ENCODE measurements around the gene CCR1.

Gene CCR1

DNA sequence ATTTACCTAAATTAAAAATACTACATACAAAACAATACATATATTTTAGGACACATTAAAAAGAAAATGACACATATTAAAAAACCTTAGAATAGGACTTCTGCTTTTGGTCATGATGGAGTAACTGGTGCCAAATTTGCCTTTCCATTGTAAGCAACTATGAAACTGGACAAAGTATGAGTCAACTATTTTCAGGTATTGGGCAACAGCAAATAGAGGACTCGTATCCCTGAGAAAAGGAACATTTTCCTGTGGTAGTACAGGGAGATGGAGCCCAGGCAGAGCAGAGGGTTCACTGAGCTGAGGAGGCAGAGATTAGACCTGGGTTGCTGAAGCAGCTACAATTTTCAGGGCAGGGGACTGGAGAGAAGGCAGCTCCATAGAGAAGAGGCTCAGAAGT, 14.7 kb downstream of the CCR1 start:
- no peaks in the 10 kb centered on the region for H4K20me1 ChIP-seq (ENCODE audit: control insufficient read depth, insufficient read depth, low read depth, low read length)
- TF ChIP-seq CTCF (IDR thresholded peaks at IDR 0.05; ENCODE audit: low read depth, low read length, poor library complexity, severe bottlenecking) (no peak), EZH2phosphoT487 (IDR thresholded peaks at IDR 0.05; ENCODE audit: borderline replicate concordance, low read length) (no peak)
- no peaks in the 10 kb centered on the region for H3K36me3 ChIP-seq (ENCODE audit: control insufficient read depth, low read length)
- H3K79me2 ChIP-seq (ENCODE audit: control insufficient read depth, low read length): no peaks in the 10 kb centered on the region
- H3K4me1 ChIP-seq (ENCODE audit: control insufficient read depth, low read length): no peaks in the 10 kb centered on the region
- H3K4me3 ChIP-seq (ENCODE audit: low read length): no peak overlapping the region
- H3K27me3 ChIP-seq (ENCODE audit: control insufficient read depth, low read length): peaks cover 50% of the 10 kb centered on the region
- no peaks in the 10 kb centered on the region for H3F3A ChIP-seq (ENCODE audit: control insufficient read depth, insufficient read depth)
- no peaks in the 10 kb centered on the region; the same call in 1 of the 2 replicates for H3K9me2 ChIP-seq (replicated peaks; ENCODE audit: control insufficient read depth, low read length)
- peaks cover 17% of the 10 kb centered on the region for H3K9me3 ChIP-seq (ENCODE audit: control insufficient read depth, insufficient read depth, low read length)
- no peak overlapping the region for H3K27ac ChIP-seq (ENCODE audit: low read depth, low read length)
- H3K4me2 ChIP-seq (ENCODE audit: low read length): no peak overlapping the region

GRCh38 chr3:46192939-46193338, 15.2 kb downstream of the CCR1 start:
- Histone ChIP-seq H3K9me3 (ENCODE audit: control insufficient read depth, insufficient read depth, low read length) (peaks cover 17% of the 10 kb centered on the region), H3K27ac (ENCODE audit: low read depth, low read length) (no peak overlapping the region), H3K4me2 (ENCODE audit: low read length) (no peak overlapping the region), H3K36me3 (ENCODE audit: control insufficient read depth, low read length) (no peaks in the 10 kb centered on the region), H4K20me1 (ENCODE audit: control insufficient read depth, insufficient read depth, low read depth, low read length) (no peaks in the 10 kb centered on the region), H3K4me3 (ENCODE audit: low read length) (no peak overlapping the region), H3K4me1 (ENCODE audit: control insufficient read depth, low read length) (no peaks in the 10 kb centered on the region), H3F3A (ENCODE audit: control insufficient read depth, insufficient read depth) (no peaks in the 10 kb centered on the region), H3K9me2 (replicated peaks; ENCODE audit: control insufficient read depth, low read length) (no peaks in the 10 kb centered on the region; the same call in 1 of the 2 replicates), H3K27me3 (ENCODE audit: control insufficient read depth, low read length) (peaks cover 53% of the 10 kb centered on the region), H3K79me2 (ENCODE audit: control insufficient read depth, low read length) (no peaks in the 10 kb centered on the region)
- no peak for TF ChIP-seq CTCF (IDR thresholded peaks at IDR 0.05; ENCODE audit: low read depth, low read length, poor library complexity, severe bottlenecking)
- no peak for TF ChIP-seq EZH2phosphoT487 (IDR thresholded peaks at IDR 0.05; ENCODE audit: borderline replicate concordance, low read length)

GRCh38 chr3:46191730-46192129, 16.4 kb downstream of the CCR1 start:
- peaks cover 51% of the 10 kb centered on the region for H3K27me3 ChIP-seq (ENCODE audit: control insufficient read depth, low read length)
- no peaks in the 10 kb centered on the region for H4K20me1 ChIP-seq (ENCODE audit: control insufficient read depth, insufficient read depth, low read depth, low read length)
- no peak for TF ChIP-seq CTCF (IDR thresholded peaks at IDR 0.05; ENCODE audit: low read depth, low read length, poor library complexity, severe bottlenecking)
- no peak for TF ChIP-seq EZH2phosphoT487 (IDR thresholded peaks at IDR 0.05; ENCODE audit: borderline replicate concordance, low read length)
- H3F3A ChIP-seq (ENCODE audit: control insufficient read depth, insufficient read depth): peaks cover 7% of the 10 kb centered on the region
- no peak overlapping the region for H3K4me2 ChIP-seq (ENCODE audit: low read length)
- H3K9me2 ChIP-seq (replicated peaks; ENCODE audit: control insufficient read depth, low read length): no peaks in the 10 kb centered on the region
- no peaks in the 10 kb centered on the region for H3K79me2 ChIP-seq (ENCODE audit: control insufficient read depth, low read length)
- H3K27ac ChIP-seq (ENCODE audit: low read depth, low read length): no peak overlapping the region
- no peaks in the 10 kb centered on the region for H3K36me3 ChIP-seq (ENCODE audit: control insufficient read depth, low read length)
- peaks cover 10% of the 10 kb centered on the region for H3K4me1 ChIP-seq (ENCODE audit: control insufficient read depth, low read length)
- H3K9me3 ChIP-seq (ENCODE audit: control insufficient read depth, insufficient read depth, low read length): peaks cover 17% of the 10 kb centered on the region
- H3K4me3 ChIP-seq (ENCODE audit: low read length): no peak overlapping the region
